ENCODE measurements around the gene SRSF4. TPM values are rescaled to one million over a fixed set of nuclear protein-coding genes. Genes with fewer than 3 reads are reported as not detected.

Gene SRSF4
- total and polyA plus RNA-seq, 7 experiments from 2014 or later, result 76.1 to 123 (median 79.9) TPM

DNA sequence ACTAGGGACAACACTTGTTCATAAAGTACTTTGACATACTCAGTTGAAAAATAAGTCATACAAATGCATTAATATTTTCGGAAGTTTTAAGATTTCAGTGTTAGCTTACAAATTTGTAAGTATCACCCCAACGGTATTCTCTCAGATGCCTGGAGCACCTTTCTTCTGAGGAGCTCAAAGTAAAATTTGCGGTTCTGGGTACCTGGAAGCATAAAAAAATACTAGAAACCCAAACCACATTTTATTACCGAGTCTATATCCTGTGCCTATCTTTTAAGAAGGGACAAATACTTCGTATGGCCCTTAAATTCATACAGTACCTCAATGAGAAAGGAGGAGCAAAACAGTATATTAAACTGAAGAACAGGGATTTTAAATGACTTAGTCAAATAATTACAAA, 10.2 kb downstream of the SRSF4 start:
- Histone ChIP-seq H3K36me3 (ENCODE audit: control insufficient read depth in 2 of 3, insufficient read depth in 3 of 3, low read length in 3 of 3) (peaks cover 0 to 15% (median 4%) of the 10 kb centered on the region in 3 experiments), H3K9me3 (ENCODE audit: control insufficient read depth in 2 of 3, low read length in 3 of 3) (no peaks in the 10 kb centered on the region), H3K27me3 (ENCODE audit: control insufficient read depth in 2 of 2, insufficient read depth in 2 of 2, low read length in 2 of 2) (no peaks in the 10 kb centered on the region), H3K4me1 (ENCODE audit: control insufficient read depth in 2 of 2, insufficient read depth in 2 of 2, low read length in 2 of 2) (peaks cover 27 to 35% of the 10 kb centered on the region in 2 donors), H3K4me3 (ENCODE audit: low read length) (no peak overlapping the region), H3K27ac (ENCODE audit: low read depth, low read length) (no peak overlapping the region)
- peak in 1 of 9 donors; percentile 11 for DNase-seq
- peaks cover 47 to 78% (median 68%) of the 10 kb centered on the region in 7 donors for H3K4me1 Mint-ChIP-seq
- peak overlapping the region in 3 of 9 donors; percentile 1 to 33 (median 9) for H3K27ac Mint-ChIP-seq
- no peaks in the 10 kb centered on the region for H3K9me3 Mint-ChIP-seq
- H3K4me3 Mint-ChIP-seq, result peak overlapping the region in 9 of 10 donors; percentile 30 to 67 (median 57)
- ChIA-PET POLR2A (interaction anchor here (2.9 kb wide), 1 partner anchor 10 kb away, joined by 13 read pairs; the partner anchor contains the start of gene SRSF4), CTCF (interaction anchor here (0.6 kb wide), 1 partner anchor 9 kb away, joined by 3 read pairs; no protein-coding TSS in a partner anchor)
- no peaks in the 10 kb centered on the region for H3K27me3 Mint-ChIP-seq
- peaks cover 0 to 32% (median 20%) of the 10 kb centered on the region in 5 donors for H3K36me3 Mint-ChIP-seq
- intact Hi-C loops (cut with micrococcal nuclease), result no loop called here
- ATAC-seq, result no peak

DNA sequence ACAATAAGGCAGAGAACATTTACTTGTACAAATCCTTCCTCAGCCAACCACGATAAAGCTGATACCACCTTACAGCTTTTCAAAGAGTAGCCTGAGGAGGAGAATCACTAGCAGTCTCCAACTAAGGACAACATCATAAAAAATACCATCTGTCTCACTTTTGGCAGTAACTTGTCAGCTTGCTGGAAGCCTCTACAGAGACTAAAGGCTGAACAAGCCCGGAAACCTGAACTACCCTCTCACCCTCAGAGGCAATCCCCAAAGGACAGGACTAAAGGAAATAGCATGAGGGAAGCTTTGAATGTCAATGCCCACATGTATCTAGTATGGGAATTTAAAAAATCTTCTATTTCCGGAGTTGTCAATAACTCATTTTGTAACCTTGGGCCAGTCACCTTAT, 10.6 kb downstream of the SRSF4 start:
- peaks cover 31 to 35% of the 10 kb centered on the region in 2 donors for H3K4me1 ChIP-seq (ENCODE audit: control insufficient read depth in 2 of 2, insufficient read depth in 2 of 2, low read length in 2 of 2)
- intact Hi-C loops (cut with micrococcal nuclease), result no loop called here
- peak overlapping the region in 7 of 9 donors; percentile 1 to 91 (median 77) for H3K27ac Mint-ChIP-seq

DNA sequence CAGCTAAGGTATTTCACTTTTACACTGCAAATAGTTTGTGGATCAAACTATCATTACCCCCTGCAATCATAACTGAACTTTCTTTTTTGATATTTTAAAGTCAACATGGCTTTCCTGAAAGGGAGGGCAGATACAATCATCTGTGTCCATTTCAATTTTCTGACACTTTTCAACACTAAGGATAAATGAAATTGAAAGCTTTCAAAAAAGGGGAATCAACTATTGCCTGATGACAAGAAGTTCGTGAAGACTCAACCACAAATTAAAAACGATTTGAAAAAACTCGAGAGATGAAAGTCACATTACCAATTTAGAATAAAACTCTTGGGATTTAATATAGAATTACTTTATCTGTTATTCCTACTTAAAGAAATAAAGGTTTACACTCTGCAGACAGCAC, 11.7 kb downstream of the SRSF4 start:
- Histone ChIP-seq H3K27me3 (ENCODE audit: control insufficient read depth in 2 of 2, insufficient read depth in 2 of 2, low read length in 2 of 2) (no peaks in the 10 kb centered on the region), H3K4me3 (ENCODE audit: low read length) (no peak overlapping the region), H3K4me1 (ENCODE audit: control insufficient read depth in 2 of 2, insufficient read depth in 2 of 2, low read length in 2 of 2) (peaks cover 32 to 37% of the 10 kb centered on the region in 2 donors), H3K27ac (ENCODE audit: low read depth, low read length) (no peak overlapping the region), H3K9me3 (ENCODE audit: control insufficient read depth in 2 of 3, low read length in 3 of 3) (no peaks in the 10 kb centered on the region), H3K36me3 (ENCODE audit: control insufficient read depth in 2 of 3, insufficient read depth in 3 of 3, low read length in 3 of 3) (peaks cover 4 to 29% (median 5%) of the 10 kb centered on the region in 3 experiments)
- no peak for DNase-seq
- peaks cover 48 to 82% (median 76%) of the 10 kb centered on the region in 7 donors for H3K4me1 Mint-ChIP-seq
- peaks cover 0 to 40% (median 22%) of the 10 kb centered on the region in 5 donors for H3K36me3 Mint-ChIP-seq
- H3K27me3 Mint-ChIP-seq, result no peaks in the 10 kb centered on the region
- intact Hi-C loops (cut with micrococcal nuclease), result no loop called here
- peak overlapping the region in 3 of 9 donors; percentile 6 to 80 (median 39) for H3K27ac Mint-ChIP-seq
- ATAC-seq, result no peak
- POLR2A ChIA-PET, result interaction anchor here (0.8 to 2.9 kb wide), 2 partner anchors 11 to 921 kb away, joined by 3 to 13 read pairs; partner anchors contain the start of gene SRSF4
- no peaks in the 10 kb centered on the region for H3K9me3 Mint-ChIP-seq
- CTCF ChIA-PET, result interaction anchor here (1.1 kb wide), 1 partner anchor 12 kb away, joined by 3 read pairs; the partner anchor contains the start of gene SRSF4
- H3K4me3 Mint-ChIP-seq, result peak overlapping the region in 6 of 10 donors; percentile 30 to 66 (median 50)

More for the DNA sequence above, 10.6 kb downstream of the SRSF4 start:
- Histone ChIP-seq H3K4me3 (ENCODE audit: low read length) (no peak overlapping the region), H3K9me3 (ENCODE audit: control insufficient read depth in 2 of 3, low read length in 3 of 3) (no peaks in the 10 kb centered on the region), H3K27ac (ENCODE audit: low read depth, low read length) (no peak overlapping the region), H3K27me3 (ENCODE audit: control insufficient read depth in 2 of 2, insufficient read depth in 2 of 2, low read length in 2 of 2) (no peaks in the 10 kb centered on the region), H3K36me3 (ENCODE audit: control insufficient read depth in 2 of 3, insufficient read depth in 3 of 3, low read length in 3 of 3) (peaks cover 4 to 20% (median 4%) of the 10 kb centered on the region in 3 experiments)
- DNase-seq, result no peak
- no peaks in the 10 kb centered on the region for H3K27me3 Mint-ChIP-seq
- H3K4me1 Mint-ChIP-seq, result peaks cover 46 to 78% (median 68%) of the 10 kb centered on the region in 7 donors
- POLR2A ChIA-PET, result interaction anchor here (2.9 kb wide), 1 partner anchor 10 kb away, joined by 13 read pairs; the partner anchor contains the start of gene SRSF4
- CTCF ChIA-PET, result interaction anchor here (0.6 kb wide), 1 partner anchor 9 kb away, joined by 3 read pairs; no protein-coding TSS in a partner anchor
- H3K4me3 Mint-ChIP-seq, result peak overlapping the region; percentile 30 to 67 (median 54)
- ATAC-seq, result no peak
- H3K9me3 Mint-ChIP-seq, result no peaks in the 10 kb centered on the region
- peaks cover 0 to 32% (median 22%) of the 10 kb centered on the region in 5 donors for H3K36me3 Mint-ChIP-seq

DNA sequence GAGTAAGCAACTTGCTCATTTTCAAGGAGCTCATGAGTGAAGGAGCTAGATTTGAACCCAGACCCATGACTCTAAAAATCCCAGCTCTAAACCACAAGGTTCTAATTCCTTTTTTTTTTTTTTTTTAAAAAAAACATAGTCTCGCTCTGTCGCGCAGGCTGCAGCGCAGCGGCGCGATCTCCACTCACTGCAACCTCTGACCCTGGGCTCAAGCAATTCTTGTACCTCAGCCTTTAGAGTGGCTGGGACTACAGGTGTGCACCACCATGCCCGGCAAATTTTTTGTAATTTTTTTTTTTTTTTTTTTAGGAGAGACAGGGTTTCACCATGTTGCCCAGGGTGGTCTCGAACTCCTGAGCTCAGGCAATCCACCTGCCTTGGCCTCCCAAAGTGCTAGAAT, 13.8 kb downstream of the SRSF4 start:
- Histone ChIP-seq H3K27me3 (ENCODE audit: control insufficient read depth in 2 of 2, insufficient read depth in 2 of 2, low read length in 2 of 2) (no peaks in the 10 kb centered on the region), H3K4me1 (ENCODE audit: control insufficient read depth in 2 of 2, insufficient read depth in 2 of 2, low read length in 2 of 2) (peaks cover 31 to 40% of the 10 kb centered on the region in 2 donors), H3K9me3 (ENCODE audit: control insufficient read depth in 2 of 3, low read length in 3 of 3) (no peaks in the 10 kb centered on the region), H3K36me3 (ENCODE audit: control insufficient read depth in 2 of 3, insufficient read depth in 3 of 3, low read length in 3 of 3) (peaks cover 4 to 36% (median 5%) of the 10 kb centered on the region in 3 experiments), H3K4me3 (ENCODE audit: low read length) (no peak overlapping the region), H3K27ac (ENCODE audit: low read depth, low read length) (no peak overlapping the region)
- ChIA-PET POLR2A (interaction anchor here (2.3 kb wide), 1 partner anchor 14 kb away, joined by 14 read pairs; the partner anchor contains the start of gene SRSF4), CTCF (interaction anchor here (0.6 kb wide), 1 partner anchor 101 kb away, joined by 3 read pairs; no protein-coding TSS in a partner anchor)
- no peak overlapping the region for H3K4me3 Mint-ChIP-seq
- no peaks in the 10 kb centered on the region for H3K9me3 Mint-ChIP-seq
- H3K27ac Mint-ChIP-seq, result no peak overlapping the region
- H3K4me1 Mint-ChIP-seq, result peaks cover 50 to 94% (median 87%) of the 10 kb centered on the region in 7 donors
- peaks cover 0 to 44% (median 21%) of the 10 kb centered on the region in 5 donors for H3K36me3 Mint-ChIP-seq
- H3K27me3 Mint-ChIP-seq, result no peaks in the 10 kb centered on the region
- no peak for ATAC-seq
- no peak for DNase-seq
- intact Hi-C loops (cut with micrococcal nuclease), result loop anchor here in 1 of 2 donors (2.0 kb wide), 1 partner anchor 13 kb away; the partner anchor contains the start of gene SRSF4

DNA sequence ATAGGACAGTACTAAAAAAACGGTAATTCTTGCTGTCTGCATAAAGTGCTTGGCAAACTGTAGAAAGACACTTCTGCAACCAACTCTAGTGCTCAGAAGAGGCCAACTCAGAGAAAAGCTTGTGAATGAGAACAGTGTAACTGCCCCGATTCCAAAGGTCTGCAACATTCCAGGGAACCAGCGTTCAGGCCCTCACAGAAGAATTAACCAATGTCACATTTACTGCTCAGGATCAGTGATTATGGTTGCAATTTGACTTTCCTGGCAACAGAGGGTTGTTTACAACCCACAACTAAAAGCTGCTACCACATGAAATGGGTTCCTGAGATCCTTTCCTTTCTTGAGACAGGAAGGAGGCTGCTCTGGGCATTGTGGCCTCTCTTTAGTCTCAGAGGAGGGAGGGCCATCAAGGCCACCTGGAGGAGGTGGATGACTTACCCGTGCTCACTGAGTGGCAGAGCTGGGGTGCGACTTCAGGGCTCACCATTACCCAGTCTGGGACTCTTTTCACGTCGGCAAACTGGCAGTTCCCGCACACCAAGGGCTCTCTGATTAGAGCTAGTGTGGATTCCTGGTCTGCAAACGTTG, 15.3 kb downstream of the SRSF4 start:
- Mint-ChIP-seq H3K27ac (peak overlapping the region in 7 of 9 donors; percentile 35 to 89 (median 57)), H3K9me3 (no peaks in the 10 kb centered on the region), H3K36me3 (peaks cover 0 to 39% (median 18%) of the 10 kb centered on the region in 5 donors), H3K4me1 (peaks cover 41 to 88% (median 81%) of the 10 kb centered on the region in 7 donors), H3K27me3 (no peaks in the 10 kb centered on the region), H3K4me3 (peak overlapping the region in 3 of 10 donors; percentile 16 to 50 (median 40))
- POLR2A ChIA-PET, result interaction anchor here (2.3 kb wide), 1 partner anchor 16 kb away, joined by 14 read pairs; the partner anchor contains the start of gene SRSF4
- CTCF ChIA-PET, result no interaction called here
- H3K9me3 ChIP-seq (ENCODE audit: control insufficient read depth in 2 of 3, low read length in 3 of 3), result no peaks in the 10 kb centered on the region
- peaks cover 4 to 40% (median 5%) of the 10 kb centered on the region in 3 experiments for H3K36me3 ChIP-seq (ENCODE audit: control insufficient read depth in 2 of 3, insufficient read depth in 3 of 3, low read length in 3 of 3)
- DNase-seq (no peak), ATAC-seq (no peak)
- H3K4me1 ChIP-seq (ENCODE audit: control insufficient read depth in 2 of 2, insufficient read depth in 2 of 2, low read length in 2 of 2), result peaks cover 32 to 39% of the 10 kb centered on the region in 2 donors
- intact Hi-C loops (cut with micrococcal nuclease), result loop anchor here in 1 of 2 donors (2.0 kb wide), 1 partner anchor 14 kb away; the partner anchor contains the start of gene SRSF4
- H3K27me3 ChIP-seq (ENCODE audit: control insufficient read depth in 2 of 2, insufficient read depth in 2 of 2, low read length in 2 of 2), result no peaks in the 10 kb centered on the region
- H3K27ac ChIP-seq (ENCODE audit: low read depth, low read length), result no peak overlapping the region
- H3K4me3 ChIP-seq (ENCODE audit: low read length), result no peak overlapping the region

DNA sequence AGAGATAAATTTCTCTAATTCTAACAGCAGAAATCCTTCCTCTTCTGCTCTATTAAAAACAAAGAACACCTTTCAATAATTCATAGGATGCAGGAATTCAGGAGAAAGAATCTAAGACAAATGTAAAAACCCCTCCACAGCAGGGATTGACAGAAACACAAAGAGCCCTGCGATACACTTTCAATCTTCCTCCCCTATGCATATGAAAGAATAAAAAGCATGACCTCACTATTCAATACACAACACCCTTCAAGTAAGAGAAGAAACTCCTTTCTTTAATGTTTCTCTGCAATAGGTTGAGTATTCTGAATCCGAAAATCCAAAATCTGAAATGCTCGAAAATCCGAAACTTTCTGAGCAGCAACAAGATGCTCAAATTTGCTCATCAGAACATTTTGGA, 17.1 kb downstream of the SRSF4 start:
- H3K27ac Mint-ChIP-seq, result peak overlapping the region in 6 of 9 donors; percentile 11 to 52 (median 26)
- H3K4me3 ChIP-seq (ENCODE audit: low read length), result no peak overlapping the region
- ATAC-seq (no peak), DNase-seq (no peak)
- H3K4me1 ChIP-seq (ENCODE audit: control insufficient read depth in 2 of 2, insufficient read depth in 2 of 2, low read length in 2 of 2), result peaks cover 17 to 26% of the 10 kb centered on the region in 2 donors
- H3K36me3 ChIP-seq (ENCODE audit: control insufficient read depth in 2 of 3, insufficient read depth in 3 of 3, low read length in 3 of 3), result peaks cover 0 to 48% (median 5%) of the 10 kb centered on the region in 3 experiments
- POLR2A ChIA-PET, result interaction anchor here (3.1 kb wide), 1 partner anchor 16 kb away, joined by 12 read pairs; the partner anchor contains the start of gene SRSF4
- H3K27me3 Mint-ChIP-seq, result no peaks in the 10 kb centered on the region
- CTCF ChIA-PET, result interaction anchor here (0.6 kb wide), 1 partner anchor 205 kb away, joined by 3 read pairs; no protein-coding TSS in a partner anchor
- peaks cover 0 to 30% (median 17%) of the 10 kb centered on the region in 5 donors for H3K36me3 Mint-ChIP-seq
- H3K27ac ChIP-seq (ENCODE audit: low read depth, low read length), result no peak overlapping the region
- peaks cover 26 to 74% (median 66%) of the 10 kb centered on the region in 7 donors for H3K4me1 Mint-ChIP-seq
- no peaks in the 10 kb centered on the region for H3K9me3 ChIP-seq (ENCODE audit: control insufficient read depth in 2 of 3, low read length in 3 of 3)
- peak overlapping the region in 1 of 10 donors; percentile 10 for H3K4me3 Mint-ChIP-seq
- intact Hi-C loops (cut with micrococcal nuclease), result no loop called here
- H3K27me3 ChIP-seq (ENCODE audit: control insufficient read depth in 2 of 2, insufficient read depth in 2 of 2, low read length in 2 of 2), result no peaks in the 10 kb centered on the region
- H3K9me3 Mint-ChIP-seq, result no peaks in the 10 kb centered on the region
